Measurements from ENCODE around the gene RGL3. TPM values are rescaled to one million over a fixed set of nuclear protein-coding genes. Genes with fewer than 3 reads are reported as not detected.

The RGL3 gene
- total RNA-seq, 2 donors from 2014 or later, result 125 to 131 TPM

- Mint-ChIP-seq H3K27ac (no peak overlapping the region), H3K9me3 (no peaks in the 10 kb centered on the region), H3K36me3 (ENCODE audit: low read depth) (peaks cover 32% of the 10 kb centered on the region), H3K4me3 (no peak overlapping the region), H3K4me1 (no peaks in the 10 kb centered on the region), H3K27me3 (ENCODE audit: insufficient read depth) (no peaks in the 10 kb centered on the region)
- Histone ChIP-seq H3K4me3 (ENCODE audit: low read length) (peak overlapping the region; percentile 81), H3K9me3 (ENCODE audit: control insufficient read depth, low read length) (no peaks in the 10 kb centered on the region), H3K27me3 (ENCODE audit: control insufficient read depth, insufficient read depth, low read length, poor library complexity, severe bottlenecking) (no peaks in the 10 kb centered on the region), H3K4me1 (ENCODE audit: control insufficient read depth, insufficient read depth, low read length) (peaks cover 4% of the 10 kb centered on the region), H3K9ac (ENCODE audit: extremely low read depth, low read length, poor library complexity, severe bottlenecking) (no peak overlapping the region), H3K36me3 (ENCODE audit: control insufficient read depth, insufficient read depth, low read length) (peaks cover 20% of the 10 kb centered on the region), H3K27ac (ENCODE audit: low read depth, low read length) (no peak overlapping the region)
- TF ChIP-seq CTCF (conservative IDR thresholded peaks at IDR 0.05), result no peak
- DNase-seq, result peak; percentile 83
- WGBS, 2 experiments (ENCODE audit: insufficient coverage in 1 of 2, insufficient read length in 1 of 2), result 44 to 57% methylated on average over 21 to 27 of the region's 27 CpGs
Observed at GRCh38 chr19:11375143-11375948, 43.8 kb downstream of the RGL3 start.

DNA sequence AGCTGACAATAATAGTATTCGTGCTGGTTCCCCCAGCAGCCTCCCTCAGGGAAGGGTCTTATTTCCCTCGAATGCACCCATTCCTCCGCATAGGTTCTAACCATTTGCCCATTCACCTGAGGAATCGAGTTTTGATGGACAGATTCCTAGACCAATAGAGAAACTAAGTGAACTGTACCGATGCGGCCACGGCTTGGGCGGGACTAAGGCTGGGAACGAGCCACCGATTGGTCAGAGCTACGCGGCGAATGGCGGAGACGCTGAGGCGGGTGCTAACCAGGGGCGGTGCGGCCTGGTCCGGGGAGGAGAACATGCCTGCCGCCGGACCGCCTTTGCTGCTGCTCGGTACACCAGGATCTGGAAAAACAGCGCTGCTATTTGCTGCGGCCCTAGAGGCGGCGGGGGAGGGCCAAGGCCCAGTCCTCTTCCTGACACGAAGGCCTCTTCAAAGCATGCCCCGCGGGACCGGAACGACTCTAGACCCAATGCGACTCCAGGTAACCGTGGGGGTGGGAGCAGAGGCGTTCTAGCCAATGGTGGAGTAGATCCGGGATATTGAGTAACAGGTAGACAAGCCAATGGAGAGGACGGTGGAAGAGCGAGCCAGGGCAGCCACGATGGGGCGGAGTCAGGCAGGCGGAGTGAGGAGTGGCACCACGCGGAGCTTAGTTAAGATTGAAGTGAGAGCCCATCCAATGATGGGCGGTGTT lies 44.5 kb downstream of the RGL3 start, which contains the start of gene SWSAP1:
SWSAP1 (plus strand) TSS at position 234 of the 710 bp plus-strand sequence; CDS start at position 249, 15 bp downstream.
- 0 to 1% methylated on average over 43 to 44 of the region's 44 CpGs for WGBS, 2 experiments (ENCODE audit: insufficient coverage in 1 of 2, insufficient read length in 1 of 2)
- no peaks in the 10 kb centered on the region for H3K9me3 ChIP-seq (ENCODE audit: control insufficient read depth, low read length)
- Mint-ChIP-seq H3K36me3 (ENCODE audit: low read depth) (peaks cover 26% of the 10 kb centered on the region), H3K27ac (no peak within 1 kb of the TSS), H3K4me3 (no peak within 1 kb of the TSS), H3K9me3 (no peaks in the 10 kb centered on the region), H3K27me3 (ENCODE audit: insufficient read depth) (no peaks in the 10 kb centered on the region), H3K4me1 (no peaks in the 10 kb centered on the region)
- DNase-seq, result peak; percentile 99
- peak within 1 kb of the TSS; percentile 91 for H3K27ac ChIP-seq (ENCODE audit: low read depth, low read length)
- peak within 1 kb of the TSS; percentile 81 for H3K4me3 ChIP-seq (ENCODE audit: low read length)
- H3K4me1 ChIP-seq (ENCODE audit: control insufficient read depth, insufficient read depth, low read length), result peaks cover 4% of the 10 kb centered on the region
- no peaks in the 10 kb centered on the region for H3K27me3 ChIP-seq (ENCODE audit: control insufficient read depth, insufficient read depth, low read length, poor library complexity, severe bottlenecking)
- peaks cover 13% of the 10 kb centered on the region for H3K36me3 ChIP-seq (ENCODE audit: control insufficient read depth, insufficient read depth, low read length)
- no peak for TF ChIP-seq CTCF (conservative IDR thresholded peaks at IDR 0.05)
- H3K9ac ChIP-seq (ENCODE audit: extremely low read depth, low read length, poor library complexity, severe bottlenecking), result peak within 1 kb of the TSS; percentile 73

DNA sequence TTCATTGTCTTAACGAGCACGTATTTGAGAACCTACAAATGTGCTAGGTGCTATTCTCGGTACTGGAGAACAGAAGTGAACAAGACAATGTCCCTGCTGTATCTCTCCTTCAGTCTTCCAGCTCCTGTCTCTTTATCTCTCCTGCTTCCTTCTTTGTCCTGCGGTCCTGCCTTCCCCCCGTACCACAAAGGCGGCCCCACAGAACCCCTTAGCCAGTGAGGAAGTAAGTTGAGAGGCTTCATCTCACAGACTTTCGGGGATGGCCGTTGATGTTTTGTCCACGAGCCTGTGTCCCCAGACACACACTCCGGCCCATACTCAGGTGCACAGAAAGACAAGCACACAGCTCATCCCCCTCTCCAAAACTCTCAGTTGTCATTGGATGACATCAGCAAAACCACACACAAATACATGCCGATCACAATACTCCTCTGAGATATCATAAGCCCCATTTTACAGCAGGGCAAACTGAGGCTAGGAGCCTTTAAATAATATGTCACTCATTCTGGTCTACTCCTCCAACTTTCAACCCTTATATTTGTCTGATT lies 45.2 kb downstream of the RGL3 start:
- no peak for TF ChIP-seq CTCF (conservative IDR thresholded peaks at IDR 0.05)
- Mint-ChIP-seq H3K4me3 (no peak overlapping the region), H3K27ac (no peak overlapping the region), H3K4me1 (no peaks in the 10 kb centered on the region), H3K9me3 (no peaks in the 10 kb centered on the region), H3K36me3 (ENCODE audit: low read depth) (peaks cover 24% of the 10 kb centered on the region), H3K27me3 (ENCODE audit: insufficient read depth) (no peaks in the 10 kb centered on the region)
- peak overlapping the region; percentile 81 for H3K4me3 ChIP-seq (ENCODE audit: low read length)
- 67 to 79% methylated on average over 7 to 11 of the region's 11 CpGs for WGBS, 2 experiments (ENCODE audit: insufficient coverage in 1 of 2, insufficient read length in 1 of 2)
- H3K4me1 ChIP-seq (ENCODE audit: control insufficient read depth, insufficient read depth, low read length), result peaks cover 4% of the 10 kb centered on the region
- H3K9me3 ChIP-seq (ENCODE audit: control insufficient read depth, low read length), result no peaks in the 10 kb centered on the region
- H3K36me3 ChIP-seq (ENCODE audit: control insufficient read depth, insufficient read depth, low read length), result peaks cover 13% of the 10 kb centered on the region
- DNase-seq, result no peak
- no peaks in the 10 kb centered on the region for H3K27me3 ChIP-seq (ENCODE audit: control insufficient read depth, insufficient read depth, low read length, poor library complexity, severe bottlenecking)
- H3K27ac ChIP-seq (ENCODE audit: low read depth, low read length), result peak overlapping the region; percentile 91
- H3K9ac ChIP-seq (ENCODE audit: extremely low read depth, low read length, poor library complexity, severe bottlenecking), result no peak overlapping the region
